NCI-H510A (cell line): ENCODE measurements around the gene ZSCAN20.
"Not testable (repeated sequence)": the region's sequence is repeated elsewhere in the genome, so short reads cannot be mapped to it uniquely, and the experiment has no call there.

Experiments used
- DNase-seq: peaks from one replicate; lab custom pipeline; 2025; lab: John Stamatoyannopoulos, UW

ZSCAN20 gene

GRCh38 chr1:33488624-33489023, 16.2 kb downstream of the ZSCAN20 start:
- DNase-seq, result no peak

DNA sequence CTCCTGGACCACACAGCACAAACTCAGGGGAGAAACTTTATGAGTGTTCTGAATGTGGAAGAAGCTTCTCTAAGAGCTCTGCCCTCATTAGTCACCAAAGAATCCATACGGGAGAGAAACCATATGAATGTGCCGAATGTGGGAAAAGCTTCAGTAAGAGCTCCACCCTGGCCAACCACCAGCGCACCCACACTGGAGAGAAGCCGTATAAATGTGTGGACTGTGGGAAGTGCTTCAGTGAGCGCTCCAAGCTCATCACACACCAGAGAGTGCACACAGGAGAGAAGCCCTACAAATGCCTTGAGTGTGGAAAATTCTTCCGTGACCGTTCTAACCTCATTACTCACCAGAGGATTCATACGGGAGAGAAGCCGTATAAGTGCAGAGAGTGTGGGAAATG, 22.5 kb downstream of the ZSCAN20 start:
- no peak for DNase-seq

DNA sequence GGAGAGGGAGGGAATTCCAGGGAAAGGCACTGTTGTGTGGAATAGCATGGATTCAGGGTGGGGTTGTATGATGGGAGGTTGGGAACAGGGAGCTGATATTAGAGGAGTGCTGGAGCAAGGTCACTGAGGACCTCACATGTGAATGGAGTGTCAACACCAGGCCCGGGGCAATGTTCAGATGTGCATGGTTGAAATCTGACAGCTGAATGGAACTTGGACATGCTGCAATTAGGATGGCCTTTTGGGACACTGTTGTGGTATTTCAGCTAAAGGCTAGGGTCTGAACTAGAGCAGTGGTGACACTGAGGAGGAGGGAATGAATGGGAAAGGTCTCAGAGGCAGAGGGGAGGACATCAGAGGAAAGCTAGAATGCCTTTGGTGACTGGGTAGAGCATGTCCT, 25.0 kb downstream of the ZSCAN20 start:
- no peak for DNase-seq

GRCh38 chr1:33500547-33500946, 28.1 kb downstream of the ZSCAN20 start:
- no peak for DNase-seq

DNA sequence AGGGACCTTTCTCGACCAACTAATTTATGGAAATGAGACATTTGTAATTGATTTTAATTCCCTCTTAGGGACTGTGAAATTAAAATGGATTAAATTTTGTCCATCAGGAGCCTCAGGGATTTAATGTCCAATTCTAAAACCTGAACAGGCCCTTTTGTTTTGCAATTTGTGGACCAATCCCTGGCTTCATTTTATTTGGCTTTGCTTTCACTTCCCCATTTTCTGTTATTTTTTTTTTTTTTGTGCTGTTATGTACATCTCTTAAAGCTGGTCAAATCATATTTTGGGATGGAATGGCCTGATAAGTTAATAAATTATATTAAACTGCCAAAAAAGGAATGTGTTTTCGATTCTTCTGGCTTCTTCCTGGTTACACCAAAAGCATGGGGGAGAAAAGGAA, 28.9 kb downstream of the ZSCAN20 start:
- DNase-seq, result no peak

- DNase-seq, result no peak
Measured at GRCh38 chr1:33501774-33502173, 29.3 kb downstream of the ZSCAN20 start.

DNA sequence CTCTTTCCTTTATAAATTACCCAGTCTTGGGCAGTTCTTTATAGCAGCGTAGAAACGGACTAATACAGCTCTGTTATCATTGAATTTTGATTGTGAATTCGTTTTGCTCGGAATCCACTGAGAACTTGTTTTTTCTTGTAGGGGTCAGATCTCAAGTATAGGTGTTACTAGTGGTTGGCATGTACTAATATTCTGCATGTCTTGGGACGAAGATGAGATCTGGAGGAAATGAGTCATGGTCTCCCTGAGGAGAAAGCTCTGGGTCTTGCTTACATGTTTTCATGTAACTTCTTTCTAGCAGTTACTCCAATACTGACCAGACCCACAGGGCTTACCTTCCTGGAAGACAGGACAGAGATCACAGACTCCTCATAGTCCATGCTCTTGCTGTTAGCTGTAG, 30.3 kb downstream of the ZSCAN20 start:
- no peak for DNase-seq

DNA sequence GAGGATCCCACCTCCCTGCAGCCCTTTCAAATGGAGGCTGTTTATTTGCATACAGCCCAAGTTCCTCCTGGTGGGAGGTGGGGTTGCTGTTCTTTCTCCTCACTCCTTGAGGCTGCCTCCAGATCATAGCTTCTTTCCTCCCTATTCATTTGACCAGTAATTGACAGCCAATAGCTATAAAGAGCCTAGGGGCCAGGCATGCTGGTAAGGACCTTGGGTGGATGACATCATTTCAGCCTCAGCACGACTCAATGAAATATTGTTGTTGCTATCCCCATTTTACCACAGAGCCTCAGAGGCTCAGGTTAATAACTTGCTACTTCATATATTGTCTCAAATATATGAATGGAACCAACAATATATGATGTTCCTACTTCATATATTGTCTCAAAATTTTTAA, 31.1 kb downstream of the ZSCAN20 start:
- no peak for DNase-seq

DNA sequence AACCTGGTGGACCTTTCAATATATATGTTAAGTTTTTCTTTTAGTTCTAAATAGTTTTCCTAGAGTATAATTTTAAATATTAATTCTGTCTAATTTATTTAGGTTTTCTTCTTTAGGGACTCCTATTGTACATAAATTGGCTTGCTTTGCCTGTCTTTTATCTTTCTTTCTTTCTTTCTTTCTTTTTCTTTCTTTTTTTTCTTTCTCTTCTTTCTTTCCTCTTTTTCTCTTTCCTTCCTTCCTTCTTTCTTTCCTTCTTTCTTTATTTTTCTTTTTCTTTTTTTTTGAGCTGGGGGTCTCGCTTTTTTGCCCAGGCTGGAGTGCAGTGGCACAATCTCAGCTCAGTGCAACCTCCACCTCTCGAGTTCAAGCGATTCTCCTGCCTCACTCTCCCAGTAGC, 35.2 kb downstream of the ZSCAN20 start:
- no peak for DNase-seq

- no peak for DNase-seq
Measured at GRCh38 chr1:33508151-33508550, 35.7 kb downstream of the ZSCAN20 start.

- not testable (repeated sequence) for DNase-seq
Measured at GRCh38 chr1:33509276-33509675, 36.8 kb downstream of the ZSCAN20 start.

DNA sequence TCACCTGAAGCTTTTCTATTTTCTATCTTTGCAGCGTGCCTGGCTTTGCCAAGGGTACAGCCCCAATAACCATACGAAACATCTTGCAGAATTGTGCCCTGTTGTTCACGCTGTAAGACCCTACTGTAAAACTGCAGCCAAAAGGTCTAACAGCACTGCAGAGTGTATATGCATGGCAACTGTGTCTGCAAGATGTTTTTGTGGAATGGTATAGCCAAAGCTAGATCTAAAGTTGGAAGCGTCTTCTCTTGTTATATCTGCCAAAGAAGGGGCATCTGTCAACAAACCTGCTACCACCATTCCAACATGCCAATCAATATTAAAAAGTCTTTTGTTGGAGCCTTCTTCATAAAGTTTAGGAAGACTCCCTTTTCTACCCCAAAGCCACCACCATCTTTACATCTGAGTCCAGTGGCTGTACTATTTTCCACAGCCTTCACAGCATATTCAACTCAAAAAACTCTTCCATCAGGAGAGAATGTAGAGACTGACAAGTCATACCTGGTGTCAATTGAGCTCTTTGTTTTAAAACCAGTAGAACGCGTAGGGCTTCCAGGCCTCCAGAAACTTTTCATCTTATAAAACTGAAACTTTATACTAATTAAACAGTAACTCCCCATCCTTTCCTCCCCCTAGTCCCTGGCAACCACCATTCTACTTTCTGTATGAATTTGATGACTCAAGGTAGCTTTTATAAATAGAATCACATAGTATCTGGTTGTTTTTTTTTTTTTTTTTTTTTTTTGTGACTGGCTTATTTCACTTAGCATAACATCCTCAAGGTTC, 40.0 kb downstream of the ZSCAN20 start:
- no peak for DNase-seq

DNA sequence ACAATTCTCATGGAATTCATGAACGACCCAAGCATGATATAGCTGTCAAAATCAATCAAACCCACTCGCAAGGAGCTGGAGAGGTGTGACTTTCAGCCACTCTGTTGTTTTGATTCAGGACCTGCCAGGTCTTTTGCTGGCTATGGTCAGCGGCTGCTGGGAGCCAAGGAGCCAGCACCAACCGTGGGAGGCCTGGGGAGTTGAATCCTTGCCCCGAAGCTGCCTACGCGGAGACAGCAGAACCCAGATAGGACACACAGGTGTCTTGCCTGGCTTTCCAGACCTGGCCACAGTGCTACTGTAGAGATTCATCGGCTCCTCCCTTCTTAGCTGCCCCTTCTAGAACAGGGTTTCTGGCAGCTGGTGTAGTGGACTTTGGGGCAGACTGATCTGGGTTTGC, 42.7 kb downstream of the ZSCAN20 start:
- no peak for DNase-seq

DNA sequence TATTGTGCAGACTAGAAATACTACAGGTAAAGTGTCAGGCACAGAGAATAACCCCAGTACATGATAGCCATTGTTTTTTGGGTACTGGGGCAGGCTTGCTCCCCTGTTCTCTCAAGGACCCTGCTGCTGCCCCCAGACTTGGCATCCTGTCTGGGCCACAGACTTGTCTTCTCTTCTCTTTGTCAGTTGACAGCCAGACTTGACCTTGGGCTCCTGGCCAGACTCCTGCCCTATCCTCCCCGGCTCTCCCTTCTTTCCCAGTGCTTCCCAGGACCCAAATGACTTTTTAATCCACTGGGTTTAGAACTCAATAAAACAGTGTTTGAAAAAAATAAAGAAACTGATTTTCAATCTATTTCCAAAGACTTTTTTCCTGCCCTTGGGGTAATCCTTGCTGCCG, 43.2 kb downstream of the ZSCAN20 start:
- no peak for DNase-seq

DNA sequence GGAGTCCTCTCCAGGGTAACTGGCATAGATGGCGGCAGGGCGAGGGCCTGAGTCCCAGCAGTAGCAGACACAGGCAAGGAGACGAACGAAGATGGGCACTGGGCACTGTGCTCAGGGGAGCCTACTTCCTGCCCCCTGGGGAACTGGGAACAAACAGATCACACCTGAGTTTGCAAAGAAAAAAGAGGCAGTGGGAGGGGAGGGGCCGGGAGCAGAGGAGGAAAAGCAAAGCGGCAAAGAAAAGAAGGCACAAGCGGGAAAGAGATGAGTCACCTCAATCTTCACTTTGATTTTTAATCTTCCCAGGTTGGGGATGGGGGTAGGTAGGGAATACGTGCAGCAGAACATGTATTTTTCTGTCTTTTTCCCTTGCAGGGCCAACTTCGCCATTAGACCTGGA, 44.0 kb downstream of the ZSCAN20 start:
- no peak for DNase-seq

GRCh38 chr1:33516891-33517567, 44.6 kb downstream of the ZSCAN20 start:
- DNase-seq, result no peak

DNA sequence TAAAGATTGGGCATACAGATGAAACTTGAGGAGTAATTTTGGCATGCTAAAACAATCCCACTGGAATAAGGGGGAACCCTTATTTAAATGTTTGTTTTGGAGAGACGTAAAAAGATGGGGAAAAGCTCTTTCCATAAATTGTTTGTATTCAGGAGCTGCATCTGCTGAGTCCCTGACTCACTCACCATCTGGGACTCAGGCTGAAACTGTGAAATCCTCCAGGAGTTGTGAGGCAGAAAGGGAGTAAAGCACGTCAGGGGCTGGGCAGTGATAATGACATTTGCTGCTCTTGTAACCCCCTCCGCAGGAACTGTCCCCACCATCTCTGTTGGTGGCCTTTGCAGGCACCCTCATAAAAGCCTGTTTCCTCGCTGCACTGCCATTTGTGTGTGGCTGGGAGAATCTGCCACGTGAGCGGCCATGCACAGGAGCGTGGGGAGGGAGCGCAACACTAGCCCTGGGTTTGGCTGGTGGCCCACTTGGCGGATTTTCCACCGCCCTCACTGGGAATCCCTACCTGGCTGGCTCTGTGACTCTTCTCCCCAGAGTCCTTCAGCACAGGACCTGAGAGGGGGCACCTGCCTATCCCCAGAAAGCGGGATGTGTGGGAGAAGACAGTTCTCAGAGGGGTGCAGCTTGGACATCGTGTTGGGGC, 45.3 kb downstream of the ZSCAN20 start:
- DNase-seq, result no peak

GRCh38 chr1:33519240-33519884, 46.9 kb downstream of the ZSCAN20 start:
- DNase-seq, result no peak

- DNase-seq, result no peak
Measured at GRCh38 chr1:33524586-33524985, 52.1 kb downstream of the ZSCAN20 start.

- DNase-seq, result no peak
Measured at GRCh38 chr1:33527934-33528333, 55.5 kb downstream of the ZSCAN20 start.

- DNase-seq, result no peak
Measured at GRCh38 chr1:33529957-33530356, 57.5 kb downstream of the ZSCAN20 start.

DNA sequence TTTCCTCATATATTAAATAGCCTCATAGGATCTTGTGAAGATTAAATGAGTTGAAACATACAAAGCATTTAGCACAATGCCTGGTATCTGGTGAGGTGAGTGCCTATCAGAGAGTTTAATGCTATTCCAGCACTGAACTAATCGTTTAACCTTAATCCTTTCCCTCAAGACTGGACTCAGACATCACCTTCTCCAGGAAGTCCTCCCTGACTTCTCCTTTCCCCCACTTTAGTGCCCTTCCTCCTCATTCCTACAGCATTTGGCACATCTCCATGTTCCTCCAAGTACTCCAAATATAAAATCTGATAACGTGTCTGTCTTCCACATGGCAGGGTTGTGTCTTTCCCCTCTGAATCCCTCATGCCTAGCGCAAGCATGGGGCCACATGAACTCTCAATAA, 59.8 kb downstream of the ZSCAN20 start:
- no peak for DNase-seq

DNA sequence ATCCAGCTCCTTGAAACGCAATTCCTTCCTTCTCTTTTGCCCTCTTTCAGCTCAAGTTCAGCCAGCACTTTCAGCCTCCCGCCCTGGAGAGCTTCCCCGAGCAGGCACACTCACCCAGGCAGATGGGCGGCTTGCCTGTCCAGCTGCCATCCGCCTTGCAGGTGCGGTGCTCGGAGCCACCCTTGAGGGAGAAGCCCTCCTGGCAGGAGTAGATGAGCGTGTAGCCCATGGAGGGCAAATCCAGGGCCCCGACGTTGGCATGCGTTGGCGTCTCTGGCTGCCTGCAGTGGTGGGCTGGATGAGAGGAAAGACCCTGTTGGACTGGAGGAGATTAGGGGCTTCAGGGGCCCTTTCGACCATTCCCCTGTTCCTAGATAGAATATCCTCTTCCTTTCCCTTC, 60.5 kb downstream of the ZSCAN20 start:
- DNase-seq, result no peak
